SK-N-SH (cell line): Measurements from ENCODE around the gene PLD2. TPM values are rescaled to one million over a fixed set of nuclear protein-coding genes. Genes with fewer than 3 reads are reported as not detected.
A peak's percentile ranks its signal among the peaks of the same experiment; 100 is the strongest.

Source experiments
- CTCF ChIA-PET: fragments of 300-600, 350-600 bp; formaldehyde crosslinking; extraction: SDS; loops from one replicate; lab custom pipeline; 2021; lab: Yijun Ruan, JAX
- POLR2A ChIA-PET: fragments of 350-600 bp; sonication (Branson Sonifier 250); formaldehyde crosslinking; extraction: SDS; loops from one replicate; lab custom pipeline; 2020; ENCODE audit warnings: antibody characterized with exemption, inconsistent platforms; lab: Yijun Ruan, JAX
- DNase-seq: peaks from one replicate; pipeline ENCODE4 v3.0.0; 2012
- H2AFZ ChIP-seq: fragments of 200-600 bp; sonication (generic); 2 replicates; pipeline ENCODE4 v1.8.1; 2016; ENCODE audit warnings: antibody characterized with exemption, mild to moderate bottlenecking, low read depth
- H3F3A ChIP-seq: fragments of 200-600 bp; sonication (generic); replicated peaks from 2 replicates; pipeline ENCODE3; 2016; ENCODE audit warnings: antibody characterized with exemption, mild to moderate bottlenecking; ENCODE audit not compliant: insufficient read depth
- H3K27ac ChIP-seq, 2 experiments: fragments of 200-500 bp in 1 of 2; fragments of 200-600 bp in 1 of 2; sonication (Bioruptor generic) in 1 of 2; sonication (generic), shearing (Covaris generic) in 1 of 2; 2 replicates each; pipeline versions ENCODE4 v1.5.1 to v1.6.1; 2014 to 2016; ENCODE audit warnings: low read depth in 2 of 2, inconsistent platforms in 1 of 2, low read length in 1 of 2, mild to moderate bottlenecking in 1 of 2, mixed read lengths in 1 of 2
- H3K27me3 ChIP-seq: fragments of 200-600 bp; sonication (generic), shearing (Covaris generic); 2 replicates; pipeline ENCODE4 v1.6.1; 2016; ENCODE audit warnings: mixed run types; ENCODE audit not compliant: insufficient read depth
- H3K36me3 ChIP-seq, 2 experiments: fragments of 200-500 bp in 1 of 2; fragments of 200-600 bp in 1 of 2; sonication (Bioruptor generic) in 1 of 2; sonication (generic) in 1 of 2; replicated peaks in 1 of 2; 2 replicates each; pipeline versions ENCODE3 to v1.5.1; 2014 to 2016; ENCODE audit warnings: low read length in 1 of 2, mild to moderate bottlenecking in 1 of 2; ENCODE audit not compliant: insufficient read depth in 2 of 2, control insufficient read depth in 1 of 2
- H3K4me1 ChIP-seq, 2 experiments: fragments of 200-500 bp in 1 of 2; fragments of 200-600 bp in 1 of 2; sonication (Bioruptor generic) in 1 of 2; sonication (generic), shearing (Covaris generic) in 1 of 2; 2 replicates each; pipeline versions ENCODE4 v1.5.1 to v1.6.1; 2014 to 2016; ENCODE audit warnings: low read depth in 1 of 2, low read length in 1 of 2, mixed run types in 1 of 2; ENCODE audit not compliant: insufficient read depth in 2 of 2, control insufficient read depth in 1 of 2
- H3K4me2 ChIP-seq: fragments of 200-600 bp; sonication (generic), shearing (Covaris generic); 2 replicates; pipeline ENCODE4 v1.6.1; 2017; ENCODE audit warnings: mixed run types
- H3K4me3 ChIP-seq, 2 experiments: fragments of 200-500 bp in 1 of 2; fragments of 200-600 bp in 1 of 2; sonication (Bioruptor generic) in 1 of 2; sonication (generic), shearing (Covaris generic) in 1 of 2; 2 replicates each; pipeline versions ENCODE4 v1.5.1 to v1.8.1; 2014 to 2016; ENCODE audit warnings: low read depth in 2 of 2, inconsistent platforms in 1 of 2, low read length in 1 of 2, mild to moderate bottlenecking in 1 of 2, mixed read lengths in 1 of 2, moderate library complexity in 1 of 2
- H3K79me2 ChIP-seq: fragments of 200-600 bp; sonication (generic); 2 replicates; pipeline ENCODE4 v1.8.1; 2017; ENCODE audit warnings: mild to moderate bottlenecking; ENCODE audit not compliant: insufficient read depth
- H3K9ac ChIP-seq: fragments of 200-600 bp; sonication (generic); 2 replicates; pipeline ENCODE4 v1.6.1; 2017; ENCODE audit warnings: mixed run types
- H3K9me2 ChIP-seq: fragments of 200-600 bp; sonication (generic); 2 replicates; pipeline ENCODE4 v1.6.1; 2017; ENCODE audit warnings: mixed run types
- H3K9me3 ChIP-seq: fragments of 200-600 bp; sonication (generic); 2 replicates; pipeline ENCODE4 v1.6.1; 2017; ENCODE audit warnings: mixed run types, mild to moderate bottlenecking, moderate library complexity
- H4K20me1 ChIP-seq: fragments of 200-600 bp; sonication (generic); 2 replicates; pipeline ENCODE4 v1.6.1; 2017; ENCODE audit warnings: mild to moderate bottlenecking, mixed run types; ENCODE audit not compliant: insufficient read depth
- CHD2 ChIP-seq: fragments of 150-350 bp; IDR thresholded peaks from 2 replicates; pipeline ENCODE4 v1.6.1; 2018; ENCODE audit warnings: low read length; ENCODE audit not compliant: partially characterized antibody
- ELF1 ChIP-seq: IDR thresholded peaks from 2 replicates; pipeline ENCODE4 v1.4.0; 2012
- EZH2phosphoT487 ChIP-seq: fragments of 200-600 bp; sonication (generic); IDR thresholded peaks from 2 replicates; pipeline ENCODE4 v1.6.1; 2017; ENCODE audit warnings: low read depth, mixed run types, mild to moderate bottlenecking, antibody characterized with exemption, moderate library complexity, borderline replicate concordance
- FOXM1 ChIP-seq: IDR thresholded peaks from 2 replicates; pipeline ENCODE4 v1.4.0; 2012; ENCODE audit warnings: low read depth, mild to moderate bottlenecking
- GABPA ChIP-seq: IDR thresholded peaks from 2 replicates; pipeline ENCODE4 v1.4.0; 2012; ENCODE audit warnings: low read depth, mild to moderate bottlenecking
- GATA2 ChIP-seq: sonication (generic); formaldehyde crosslinking; IDR thresholded peaks from 2 replicates; pipeline ENCODE4 v1.5.0; 2020; ENCODE audit warnings: mild to moderate bottlenecking, missing genetic modification reagents
- IRF3 ChIP-seq: fragments of 150-350 bp; IDR thresholded peaks from 2 replicates; pipeline ENCODE4 v1.6.1; 2016; ENCODE audit warnings: mild to moderate bottlenecking, low read depth, low read length
- JUND ChIP-seq: IDR thresholded peaks from 2 replicates; pipeline ENCODE4 v1.4.0; 2012
- MXI1 ChIP-seq: IDR thresholded peaks from 2 replicates; pipeline ENCODE4 v1.6.1; 2012; ENCODE audit warnings: mild to moderate bottlenecking, low read depth, low read length, improper control_type of control experiment
- NFIC ChIP-seq: IDR thresholded peaks from 2 replicates; pipeline ENCODE4 v1.4.0; 2012; ENCODE audit warnings: borderline replicate concordance
- NRF1 ChIP-seq: IDR thresholded peaks from 2 replicates; pipeline ENCODE4 v1.6.1; 2012; ENCODE audit warnings: low read depth, mild to moderate bottlenecking, low read length
- RAD21 ChIP-seq: IDR thresholded peaks from 2 replicates; pipeline ENCODE4 v1.6.1; 2012; ENCODE audit warnings: mild to moderate bottlenecking, low read length
- RFX5 ChIP-seq: IDR thresholded peaks from 2 replicates; pipeline ENCODE4 v1.6.1; 2012; ENCODE audit warnings: mild to moderate bottlenecking, improper control_type of control experiment, low read length
- SMC3 ChIP-seq: IDR thresholded peaks from 2 replicates; pipeline ENCODE4 v1.6.1; 2012; ENCODE audit warnings: low read depth, low read length, improper control_type of control experiment
- TAF1 ChIP-seq: IDR thresholded peaks from 2 replicates; pipeline ENCODE4 v1.6.1; 2012; ENCODE audit warnings: low read depth, mild to moderate bottlenecking, low read length, moderate library complexity, borderline replicate concordance
- YY1 ChIP-seq: IDR thresholded peaks from 2 replicates; pipeline ENCODE4 v1.4.0; 2012; ENCODE audit warnings: low read depth, mild to moderate bottlenecking
- WGBS: methylation state at CpG from one replicate; pipeline ENCODE4 v1.1.6; 2017; ENCODE audit warnings: low lambda C conversion rate; 5-methylcytosine and 5-hydroxymethylcytosine counted together
- polyA plus RNA-seq, 3 experiments: library from polyadenylated mRNA; depleted of rRNA; stranded (reverse); fragments of >200 nt; gene quantifications; 2 replicates each; pipeline ENCODE4 v1.2.3, GENCODE V29; 2012
- TF ChIP-seq, protein P1 (sequence below): IDR thresholded peaks from 2 replicates; pipeline ENCODE4 v1.4.0; 2012; ENCODE audit warnings: low read depth, borderline replicate concordance

PLD2 gene
- polyA plus RNA-seq, 1 of the 3 experiments (the other 2 are of a cell fraction), result 42.5 TPM

DNA sequence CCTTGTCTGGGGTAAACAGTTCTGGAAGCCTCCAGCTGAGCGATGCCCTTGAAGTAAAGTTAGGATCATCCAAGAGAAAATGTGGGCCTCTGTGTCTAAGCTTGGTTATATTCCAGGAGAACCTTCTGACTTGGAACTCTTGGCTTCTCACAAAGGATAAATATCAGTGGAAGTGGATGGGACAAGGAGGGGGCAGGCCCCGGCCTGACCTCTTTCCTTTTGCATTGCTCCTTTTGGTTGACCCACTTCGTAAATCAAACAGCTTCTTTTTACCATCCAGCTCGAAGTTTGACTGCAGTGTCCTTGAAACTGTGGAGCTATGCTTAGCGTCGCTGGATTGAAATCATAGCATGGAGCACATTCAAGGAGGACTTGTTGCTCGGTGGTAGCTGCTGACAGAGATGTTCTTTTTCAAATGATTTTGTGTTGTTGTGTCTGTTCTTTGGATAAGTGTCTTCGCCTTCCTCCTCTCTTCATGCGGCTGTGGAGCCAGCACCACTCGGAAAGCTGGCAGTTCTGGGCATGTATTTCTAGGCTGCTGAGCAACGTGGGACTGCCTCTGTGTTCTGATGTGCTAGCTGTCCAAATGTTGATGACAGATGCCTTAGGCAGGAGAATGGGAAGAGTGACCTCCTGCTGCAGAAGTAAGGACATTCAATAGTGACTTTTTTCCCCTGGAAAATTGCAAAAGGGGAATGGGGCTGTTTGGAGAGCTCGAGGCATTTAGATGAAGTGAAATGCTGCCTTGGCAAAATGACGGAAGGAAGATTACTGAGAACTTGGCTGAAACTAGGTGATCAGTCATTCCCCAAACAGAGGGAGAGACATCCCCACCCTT lies 30.7 kb downstream of the PLD2 start:
- peaks cover 7 to 30% of the 10 kb centered on the region in 2 experiments; a peak in 3 of 4 replicates for H3K4me1 ChIP-seq
- DNase-seq, result no peak
- no peak overlapping the region for H3K4me3 ChIP-seq
- no peaks in the 10 kb centered on the region for H3K27me3 ChIP-seq
- H4K20me1 ChIP-seq, result peaks cover 51% of the 10 kb centered on the region
- peaks cover 0 to 11% of the 10 kb centered on the region in 2 experiments for H3K36me3 ChIP-seq
- H3F3A ChIP-seq, result peaks cover 3% of the 10 kb centered on the region
- no peaks in the 10 kb centered on the region for H3K9me3 ChIP-seq
- no peak overlapping the region for H2AFZ ChIP-seq
- WGBS, result 92% methylated on average over 11 of the region's 13 CpGs
- ChIA-PET CTCF (interaction anchor here (0.7 to 3.5 kb wide), 8 partner anchors 10 to 65 kb away, joined by 3 to 19 read pairs (median 4); partner anchors contain the start of genes CHRNE and GLTPD2), POLR2A (interaction anchor here (0.9 kb wide), 1 partner anchor 13 kb away, joined by 3 read pairs; no protein-coding TSS in a partner anchor)
- peak overlapping the region in 1 of 2 experiments; percentile 30; a peak in 1 of 4 replicates for H3K27ac ChIP-seq
- H3K4me2 ChIP-seq, result no peak overlapping the region
- H3K9me2 ChIP-seq, result no peaks in the 10 kb centered on the region
- H3K9ac ChIP-seq, result no peak overlapping the region
- H3K79me2 ChIP-seq, result peaks cover 92% of the 10 kb centered on the region
- TF ChIP-seq YY1 (no peak), TAF1 (no peak), GATA2 (CRISPR knock-in tag) (no peak), EZH2phosphoT487 (no peak), NFIC (no peak), RAD21 (no peak), NRF1 (no peak), CHD2 (no peak), GABPA (no peak), ELF1 (no peak), SMC3 (no peak), MXI1 (no peak), IRF3 (no peak), FOXM1 (no peak), JUND (no peak), RFX5 (no peak)
- TF ChIP-seq, protein P1, sequence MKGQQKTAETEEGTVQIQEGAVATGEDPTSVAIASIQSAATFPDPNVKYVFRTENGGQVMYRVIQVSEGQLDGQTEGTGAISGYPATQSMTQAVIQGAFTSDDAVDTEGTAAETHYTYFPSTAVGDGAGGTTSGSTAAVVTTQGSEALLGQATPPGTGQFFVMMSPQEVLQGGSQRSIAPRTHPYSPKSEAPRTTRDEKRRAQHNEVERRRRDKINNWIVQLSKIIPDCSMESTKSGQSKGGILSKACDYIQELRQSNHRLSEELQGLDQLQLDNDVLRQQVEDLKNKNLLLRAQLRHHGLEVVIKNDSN, result no peak
